HG03442 (cell line): ENCODE measurements around the gene CEACAM18.
"Not testable (repeated sequence)": the region's sequence is repeated elsewhere in the genome, so short reads cannot be mapped to it uniquely, and the experiment has no call there.

Experiments used
- ATAC-seq: cut with Tn5 transposase; IDR thresholded peaks from one replicate; pipeline ENCODE4 v1.9.1; 2021; ENCODE audit warnings: mild to moderate bottlenecking, moderate library complexity; ENCODE audit not compliant: unreplicated experiment

Gene CEACAM18

GRCh38 chr19:51489113-51489512, 10.8 kb downstream of the CEACAM18 start:
- no peak for ATAC-seq

- ATAC-seq, result no peak
These were observed 12.3 kb downstream of the CEACAM18 start for GRCh38 chr19:51490676-51491075.

GRCh38 chr19:51491586-51491985, 13.2 kb downstream of the CEACAM18 start:
- ATAC-seq, result no peak

- ATAC-seq, result no peak
These were observed 15.4 kb downstream of the CEACAM18 start for GRCh38 chr19:51493776-51494175.

GRCh38 chr19:51497666-51498065, 19.3 kb downstream of the CEACAM18 start:
- no peak for ATAC-seq

GRCh38 chr19:51500931-51501330, 22.6 kb downstream of the CEACAM18 start:
- not testable (repeated sequence) for ATAC-seq

- ATAC-seq, result no peak
These were observed 23.4 kb downstream of the CEACAM18 start, which contains the start of gene SIGLEC12 for GRCh38 chr19:51501594-51502263. Gene SIGLEC12, minus strand, starts transcription at chr19:51501800. Its CDS starts 67 bp downstream, at chr19:51501733.

- no peak for ATAC-seq
These were observed 25.0 kb downstream of the CEACAM18 start for GRCh38 chr19:51503286-51503817.

- ATAC-seq, result no peak
These were observed 25.6 kb downstream of the CEACAM18 start for GRCh38 chr19:51503896-51504295.

GRCh38 chr19:51505904-51506303, 27.6 kb downstream of the CEACAM18 start:
- no peak for ATAC-seq

- no peak for ATAC-seq
These were observed 28.9 kb downstream of the CEACAM18 start for GRCh38 chr19:51507192-51507591.

GRCh38 chr19:51507640-51508058, 29.3 kb downstream of the CEACAM18 start:
- no peak for ATAC-seq

GRCh38 chr19:51508059-51508733, 29.9 kb downstream of the CEACAM18 start:
- ATAC-seq, result no peak

- no peak for ATAC-seq
These were observed 31.7 kb downstream of the CEACAM18 start for GRCh38 chr19:51509823-51510660.

GRCh38 chr19:51511353-51511752, 33.0 kb downstream of the CEACAM18 start:
- no peak for ATAC-seq

GRCh38 chr19:51513968-51514367, 35.6 kb downstream of the CEACAM18 start:
- ATAC-seq, result no peak

- no peak for ATAC-seq
These were observed 36.6 kb downstream of the CEACAM18 start for GRCh38 chr19:51514866-51515481.

- ATAC-seq, result no peak
These were observed 42.4 kb downstream of the CEACAM18 start for GRCh38 chr19:51520728-51521127.

- ATAC-seq, result no peak
These were observed 43.0 kb downstream of the CEACAM18 start for GRCh38 chr19:51521357-51521756.

GRCh38 chr19:51521781-51522180, 43.4 kb downstream of the CEACAM18 start:
- ATAC-seq, result no peak
